Stomach smooth muscle (tissue), 2 donors: ENCODE results near the gene MANBA.

ENCODE experiments used
- H3K27ac ChIP-seq: one replicate; pipeline ENCODE4 v1.7.0; 2013; ENCODE audit warnings: mild to moderate bottlenecking, low read length, inconsistent platforms
- H3K27me3 ChIP-seq, 2 donors: one replicate each; pipeline ENCODE4 v1.7.0; 2013; ENCODE audit warnings: low read length in 2 of 2; ENCODE audit not compliant: insufficient read depth in 2 of 2, control insufficient read depth in 1 of 2
- H3K36me3 ChIP-seq, 2 donors: one replicate each; pipeline ENCODE4 v1.7.0; 2013; ENCODE audit warnings: low read length in 2 of 2; ENCODE audit not compliant: control insufficient read depth in 2 of 2, insufficient read depth in 2 of 2
- H3K4me1 ChIP-seq: one replicate; pipeline ENCODE4 v1.7.0; 2013; ENCODE audit warnings: low read length; ENCODE audit not compliant: control insufficient read depth, insufficient read depth
- H3K4me3 ChIP-seq, 2 donors: one replicate each; pipeline ENCODE4 v1.7.0; 2013; ENCODE audit warnings: low read length in 2 of 2
- H3K9ac ChIP-seq, 2 donors: one replicate each; pipeline ENCODE4 v1.7.0; 2013; ENCODE audit warnings: low read length in 2 of 2, mild to moderate bottlenecking in 1 of 2
- H3K9me3 ChIP-seq, 2 donors: one replicate each; pipeline ENCODE4 v1.7.0; 2013; ENCODE audit warnings: low read length in 2 of 2; ENCODE audit not compliant: control insufficient read depth in 2 of 2
- donor health status: healthy.
- donor health status: Pancreatic carcinoma.

Gene MANBA

GRCh38 chr4:102678107-102678506 lies 82.7 kb downstream of the MANBA start:
- H3K27ac ChIP-seq = no peak overlapping the region
- no peaks in the 10 kb centered on the region for H3K9me3 ChIP-seq
- H3K36me3 ChIP-seq = peaks cover 4 to 5% of the 10 kb centered on the region in 2 donors
- H3K4me1 ChIP-seq = no peaks in the 10 kb centered on the region
- H3K27me3 ChIP-seq = no peaks in the 10 kb centered on the region
- no peak overlapping the region for H3K9ac ChIP-seq
- no peak overlapping the region for H3K4me3 ChIP-seq

GRCh38 chr4:102675141-102675540 lies 85.6 kb downstream of the MANBA start:
- no peaks in the 10 kb centered on the region for H3K4me1 ChIP-seq
- H3K27me3 ChIP-seq = no peaks in the 10 kb centered on the region
- peaks cover 0 to 4% of the 10 kb centered on the region in 2 donors for H3K36me3 ChIP-seq
- H3K9me3 ChIP-seq = no peaks in the 10 kb centered on the region
- H3K9ac ChIP-seq = no peak overlapping the region
- no peak overlapping the region for H3K4me3 ChIP-seq
- no peak overlapping the region for H3K27ac ChIP-seq

GRCh38 chr4:102667001-102667400 lies 93.8 kb downstream of the MANBA start:
- Histone ChIP-seq H3K9me3 (no peaks in the 10 kb centered on the region), H3K27ac (no peak overlapping the region), H3K36me3 (peaks cover 4 to 15% of the 10 kb centered on the region in 2 donors), H3K27me3 (no peaks in the 10 kb centered on the region), H3K4me3 (no peak overlapping the region), H3K4me1 (no peaks in the 10 kb centered on the region), H3K9ac (no peak overlapping the region)

- Histone ChIP-seq H3K27ac (no peak overlapping the region), H3K9ac (no peak overlapping the region), H3K4me3 (no peak overlapping the region), H3K36me3 (peaks cover 4 to 15% of the 10 kb centered on the region in 2 donors), H3K27me3 (no peaks in the 10 kb centered on the region), H3K4me1 (no peaks in the 10 kb centered on the region), H3K9me3 (no peaks in the 10 kb centered on the region)
Observed at GRCh38 chr4:102665527-102665926, 95.2 kb downstream of the MANBA start.

GRCh38 chr4:102663073-102663472 lies 97.7 kb downstream of the MANBA start:
- H3K9me3 ChIP-seq = peaks cover 0 to 2% of the 10 kb centered on the region in 2 donors
- H3K4me1 ChIP-seq = no peaks in the 10 kb centered on the region
- H3K27ac ChIP-seq = no peak overlapping the region
- no peaks in the 10 kb centered on the region for H3K27me3 ChIP-seq
- no peak overlapping the region for H3K4me3 ChIP-seq
- H3K36me3 ChIP-seq = peaks cover 4 to 15% of the 10 kb centered on the region in 2 donors
- no peak overlapping the region for H3K9ac ChIP-seq

- H3K4me3 ChIP-seq = no peak overlapping the region
- H3K9me3 ChIP-seq = peaks cover 0 to 2% of the 10 kb centered on the region in 2 donors
- H3K4me1 ChIP-seq = no peaks in the 10 kb centered on the region
- H3K36me3 ChIP-seq = no peaks in the 10 kb centered on the region
- H3K27me3 ChIP-seq = no peaks in the 10 kb centered on the region
- no peak overlapping the region for H3K9ac ChIP-seq
- H3K27ac ChIP-seq = no peak overlapping the region
Observed at GRCh38 chr4:102657206-102657605, 103.6 kb downstream of the MANBA start.

GRCh38 chr4:102647117-102647516 lies 113.7 kb downstream of the MANBA start:
- Histone ChIP-seq H3K27me3 (no peaks in the 10 kb centered on the region), H3K9me3 (no peaks in the 10 kb centered on the region)

GRCh38 chr4:102642631-102643298 lies 118.0 kb downstream of the MANBA start:
- peaks cover 6 to 12% of the 10 kb centered on the region in 2 donors for H3K36me3 ChIP-seq
- H3K27me3 ChIP-seq = no peaks in the 10 kb centered on the region
- no peaks in the 10 kb centered on the region for H3K4me1 ChIP-seq
- H3K27ac ChIP-seq = no peak overlapping the region
- no peaks in the 10 kb centered on the region for H3K9me3 ChIP-seq
- no peak overlapping the region for H3K9ac ChIP-seq
- no peak overlapping the region for H3K4me3 ChIP-seq

More at GRCh38 chr4:102647117-102647516, 113.7 kb downstream of the MANBA start:
- H3K4me1 ChIP-seq = no peaks in the 10 kb centered on the region
- H3K36me3 ChIP-seq = peaks cover 3 to 12% of the 10 kb centered on the region in 2 donors
- H3K27ac ChIP-seq = no peak overlapping the region
- no peak overlapping the region for H3K4me3 ChIP-seq
- H3K9ac ChIP-seq = no peak overlapping the region

- Histone ChIP-seq H3K9me3 (no peaks in the 10 kb centered on the region), H3K27me3 (no peaks in the 10 kb centered on the region), H3K9ac (no peak overlapping the region), H3K27ac (no peak overlapping the region), H3K4me3 (no peak overlapping the region), H3K4me1 (no peaks in the 10 kb centered on the region), H3K36me3 (peaks cover 12 to 13% of the 10 kb centered on the region in 2 donors)
Observed at GRCh38 chr4:102641793-102642192, 119.0 kb downstream of the MANBA start.

- H3K36me3 ChIP-seq = peaks cover 7 to 14% of the 10 kb centered on the region in 2 donors
- no peak overlapping the region for H3K9ac ChIP-seq
- no peak overlapping the region for H3K4me3 ChIP-seq
- H3K27me3 ChIP-seq = no peaks in the 10 kb centered on the region
- no peaks in the 10 kb centered on the region for H3K4me1 ChIP-seq
- no peak overlapping the region for H3K27ac ChIP-seq
- H3K9me3 ChIP-seq = no peaks in the 10 kb centered on the region
Observed at GRCh38 chr4:102640669-102641068, 120.1 kb downstream of the MANBA start.

- Histone ChIP-seq H3K9me3 (no peaks in the 10 kb centered on the region), H3K9ac (no peak overlapping the region), H3K27ac (no peak overlapping the region), H3K4me3 (no peak overlapping the region), H3K4me1 (no peaks in the 10 kb centered on the region), H3K36me3 (peaks cover 7 to 17% of the 10 kb centered on the region in 2 donors), H3K27me3 (no peaks in the 10 kb centered on the region)
Observed at GRCh38 chr4:102639598-102639997, 121.2 kb downstream of the MANBA start.
